ENCODE measurements around the gene PRKCG. TPM values are rescaled to one million over a fixed set of nuclear protein-coding genes. Genes with fewer than 3 reads are reported as not detected.
A peak's percentile ranks its signal among the peaks of the same experiment; 100 is the strongest.

PRKCG gene
- total and polyA plus RNA-seq, 7 experiments from 2014 or later, result 0.05 to 2.4 (median 1.6) TPM; not detected in 4

DNA sequence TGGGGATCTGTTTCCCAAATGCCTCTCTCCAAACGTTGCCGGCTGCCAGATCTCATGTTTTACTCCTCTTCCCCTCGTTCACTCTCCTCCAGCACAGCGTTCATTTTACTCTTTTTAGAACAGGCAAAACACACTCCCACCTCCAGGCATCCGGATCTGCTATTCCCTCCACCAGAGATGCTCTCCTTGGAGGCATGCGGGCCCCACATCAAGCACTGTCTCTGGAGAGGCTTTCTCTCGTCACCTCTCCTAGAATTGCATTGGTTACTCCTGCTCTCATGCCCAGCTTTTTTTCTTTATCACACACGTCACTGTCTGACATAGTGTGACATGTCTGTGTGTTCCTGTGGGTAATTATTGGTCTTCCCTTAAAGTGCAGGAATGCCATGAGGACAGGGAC, 34.4 kb upstream of the PRKCG start:
- H3K4me3 Mint-ChIP-seq, result no peak overlapping the region

DNA sequence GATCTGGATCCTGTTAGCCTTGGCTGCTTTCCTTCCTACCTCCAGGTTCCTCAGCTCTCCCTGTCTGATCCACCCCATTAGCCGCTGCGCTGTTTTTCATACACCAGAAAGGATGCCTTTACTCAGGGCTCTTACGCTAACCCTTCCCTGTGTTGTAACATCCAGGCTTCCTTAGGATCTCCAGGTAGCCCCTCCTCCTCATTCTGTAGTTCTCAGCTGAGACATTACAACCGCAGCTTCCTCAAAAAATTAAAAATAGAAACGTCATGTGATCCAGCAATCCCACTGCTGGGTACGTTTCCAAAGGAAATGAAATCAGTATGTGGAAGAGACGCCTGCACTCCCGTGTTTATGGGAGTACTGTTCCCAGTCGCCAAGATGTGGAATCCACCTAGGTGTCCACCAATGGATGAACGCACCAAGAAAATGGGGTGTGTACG, 32.7 kb upstream of the PRKCG start:
- Mint-ChIP-seq H3K36me3 (peaks cover 0 to 5% (median 3%) of the 10 kb centered on the region in 5 donors), H3K4me1 (peaks cover 0 to 23% (median 2%) of the 10 kb centered on the region in 7 donors), H3K4me3 (peak overlapping the region in 1 of 10 donors; percentile 40), H3K27me3 (peaks cover 30 to 47% (median 37%) of the 10 kb centered on the region in 5 donors), H3K9me3 (peaks cover 0 to 2% (median 0%) of the 10 kb centered on the region in 11 donors), H3K27ac (no peak overlapping the region)
- Histone ChIP-seq H3K36me3 (ENCODE audit: control insufficient read depth in 2 of 3, insufficient read depth in 3 of 3, low read length in 3 of 3) (no peaks in the 10 kb centered on the region), H3K9me3 (ENCODE audit: control insufficient read depth in 2 of 3, low read length in 3 of 3) (no peaks in the 10 kb centered on the region), H3K4me3 (ENCODE audit: low read length) (no peak overlapping the region), H3K4me1 (ENCODE audit: control insufficient read depth in 2 of 2, insufficient read depth in 2 of 2, low read length in 2 of 2) (no peaks in the 10 kb centered on the region), H3K27me3 (ENCODE audit: control insufficient read depth in 2 of 2, insufficient read depth in 2 of 2, low read length in 2 of 2) (peaks cover 0 to 4% of the 10 kb centered on the region in 2 donors), H3K27ac (ENCODE audit: low read depth, low read length) (no peak overlapping the region)
- DNase-seq (no peak), ATAC-seq (no peak)
- ChIA-PET CTCF (no interaction called here), POLR2A (interaction anchor here (0.6 to 1.1 kb wide), 2 partner anchors 18 to 1157 kb away, joined by 3 to 4 read pairs; partner anchors contain the start of gene MYADM)
- intact Hi-C loops (cut with micrococcal nuclease), result no loop called here

More for the DNA sequence above, 34.4 kb upstream of the PRKCG start:
- no peaks in the 10 kb centered on the region for H3K36me3 ChIP-seq (ENCODE audit: control insufficient read depth in 2 of 3, insufficient read depth in 3 of 3, low read length in 3 of 3)
- no peak overlapping the region for H3K4me3 ChIP-seq (ENCODE audit: low read length)
- H3K36me3 Mint-ChIP-seq, result peaks cover 0 to 5% (median 3%) of the 10 kb centered on the region in 5 donors
- H3K27ac Mint-ChIP-seq, result no peak overlapping the region
- intact Hi-C loops (cut with micrococcal nuclease), result no loop called here
- H3K27me3 ChIP-seq (ENCODE audit: control insufficient read depth in 2 of 2, insufficient read depth in 2 of 2, low read length in 2 of 2), result peaks cover 0 to 4% of the 10 kb centered on the region in 2 donors
- no peak for ATAC-seq
- no peak overlapping the region for H3K27ac ChIP-seq (ENCODE audit: low read depth, low read length)
- DNase-seq, result no peak
- POLR2A ChIA-PET, result no interaction called here
- no peaks in the 10 kb centered on the region for H3K4me1 ChIP-seq (ENCODE audit: control insufficient read depth in 2 of 2, insufficient read depth in 2 of 2, low read length in 2 of 2)
- peaks cover 26 to 41% (median 32%) of the 10 kb centered on the region in 5 donors for H3K27me3 Mint-ChIP-seq
- H3K9me3 ChIP-seq (ENCODE audit: control insufficient read depth in 2 of 3, low read length in 3 of 3), result no peaks in the 10 kb centered on the region
- peaks cover 0 to 2% (median 0%) of the 10 kb centered on the region in 11 donors for H3K9me3 Mint-ChIP-seq
- peaks cover 0 to 11% (median 0%) of the 10 kb centered on the region in 7 donors for H3K4me1 Mint-ChIP-seq
- CTCF ChIA-PET, result interaction anchor here (0.8 kb wide), 1 partner anchor 27 kb away, joined by 5 read pairs; no protein-coding TSS in a partner anchor

DNA sequence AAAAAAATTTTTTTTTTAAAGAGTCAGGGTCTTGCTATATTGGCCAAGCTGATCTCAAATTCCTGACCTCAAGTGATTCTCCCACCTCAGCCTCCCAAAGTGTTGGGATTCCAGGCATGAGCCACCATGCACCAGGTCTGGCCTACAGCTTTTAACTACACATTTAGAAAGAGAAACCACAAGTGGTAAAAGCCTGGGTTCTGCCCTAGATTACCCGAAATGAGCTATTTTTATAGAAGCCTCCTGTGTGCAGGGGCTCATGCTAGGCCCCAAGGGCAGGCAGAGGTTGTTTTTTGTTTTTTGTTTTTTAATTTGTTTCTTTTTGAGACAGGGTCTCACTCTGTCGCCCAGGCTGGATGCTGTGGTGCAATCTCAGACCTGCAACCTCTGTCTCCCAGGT, 28.3 kb upstream of the PRKCG start:
- Mint-ChIP-seq H3K36me3 (peaks cover 0 to 6% (median 4%) of the 10 kb centered on the region in 5 donors), H3K4me3 (no peak overlapping the region), H3K4me1 (peaks cover 0 to 25% (median 2%) of the 10 kb centered on the region in 7 donors), H3K27ac (no peak overlapping the region), H3K27me3 (peaks cover 20 to 33% (median 23%) of the 10 kb centered on the region in 5 donors), H3K9me3 (peaks cover 0 to 2% (median 0%) of the 10 kb centered on the region in 11 donors)
- no peak overlapping the region for H3K4me3 ChIP-seq (ENCODE audit: low read length)
- intact Hi-C loops (cut with micrococcal nuclease), result loop anchor here (1.0 to 2.0 kb wide), 4 partner anchors 14 to 171 kb away; partner anchors contain the start of genes MYADM (in 2 of the 2) and PRKCG (in 1 of the 2)
- DNase-seq (no peak), ATAC-seq (no peak)
- POLR2A ChIA-PET, result interaction anchor here (0.8 to 1.3 kb wide), 2 partner anchors 13 to 23 kb away, joined by 3 to 7 read pairs; no protein-coding TSS in a partner anchor
- H3K27ac ChIP-seq (ENCODE audit: low read depth, low read length), result no peak overlapping the region
- CTCF ChIA-PET, result interaction anchor here (0.6 to 1.8 kb wide), 8 partner anchors 23 to 449 kb away, joined by 3 to 8 read pairs (median 6); partner anchors contain the start of gene PRKCG
- no peaks in the 10 kb centered on the region for H3K36me3 ChIP-seq (ENCODE audit: control insufficient read depth in 2 of 3, insufficient read depth in 3 of 3, low read length in 3 of 3)
- peaks cover 0 to 4% of the 10 kb centered on the region in 2 donors for H3K27me3 ChIP-seq (ENCODE audit: control insufficient read depth in 2 of 2, insufficient read depth in 2 of 2, low read length in 2 of 2)
- no peaks in the 10 kb centered on the region for H3K4me1 ChIP-seq (ENCODE audit: control insufficient read depth in 2 of 2, insufficient read depth in 2 of 2, low read length in 2 of 2)
- H3K9me3 ChIP-seq (ENCODE audit: control insufficient read depth in 2 of 3, low read length in 3 of 3), result no peaks in the 10 kb centered on the region

DNA sequence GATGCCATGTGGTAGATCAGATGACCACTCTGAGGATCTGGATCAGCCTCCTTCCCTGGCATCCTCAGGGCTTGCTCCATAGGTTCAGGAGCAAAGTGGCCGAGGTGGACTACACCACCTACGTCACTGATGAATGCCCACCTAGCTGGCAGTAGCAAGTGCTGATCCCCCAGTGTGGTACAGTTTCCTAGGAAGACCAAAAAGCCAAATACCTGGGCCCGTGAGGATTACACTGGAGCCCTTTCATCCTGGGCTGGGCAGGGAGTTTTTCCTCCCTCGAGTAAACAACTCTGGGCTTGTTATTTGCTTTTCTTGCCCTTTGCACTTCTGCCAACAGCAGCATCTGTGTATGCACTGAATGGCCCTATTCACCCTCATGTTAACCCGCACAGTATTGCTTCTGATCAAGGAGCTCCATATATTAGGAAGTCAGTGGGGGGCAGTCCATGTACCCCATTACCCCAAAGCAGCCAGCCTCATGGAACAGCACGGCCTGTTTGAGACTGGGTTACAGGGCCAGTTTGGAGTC, 17.6 kb upstream of the PRKCG start:
- no peaks in the 10 kb centered on the region for H3K27me3 ChIP-seq (ENCODE audit: control insufficient read depth in 2 of 2, insufficient read depth in 2 of 2, low read length in 2 of 2)
- Mint-ChIP-seq H3K27ac (peak overlapping the region in 5 of 9 donors; percentile 14 to 81 (median 28)), H3K9me3 (peaks cover 0 to 5% (median 0%) of the 10 kb centered on the region in 11 donors), H3K4me1 (peaks cover 0 to 27% (median 15%) of the 10 kb centered on the region in 7 donors), H3K4me3 (no peak overlapping the region), H3K27me3 (peaks cover 0 to 5% (median 0%) of the 10 kb centered on the region in 5 donors), H3K36me3 (peaks cover 0 to 4% (median 0%) of the 10 kb centered on the region in 5 donors)
- DNase-seq (no peak), ATAC-seq (no peak)
- ChIA-PET CTCF (no interaction called here), POLR2A (no interaction called here)
- intact Hi-C loops (cut with micrococcal nuclease), result loop anchor here in 1 of 2 donors (10.0 kb wide), 1 partner anchor 510 kb away; no protein-coding TSS in a partner anchor
- H3K9me3 ChIP-seq (ENCODE audit: control insufficient read depth in 2 of 3, low read length in 3 of 3), result no peaks in the 10 kb centered on the region
- no peak overlapping the region for H3K27ac ChIP-seq (ENCODE audit: low read depth, low read length)
- H3K36me3 ChIP-seq (ENCODE audit: control insufficient read depth in 2 of 3, insufficient read depth in 3 of 3, low read length in 3 of 3), result peaks cover 0 to 9% (median 0%) of the 10 kb centered on the region in 3 experiments
- no peak overlapping the region for H3K4me3 ChIP-seq (ENCODE audit: low read length)
- H3K4me1 ChIP-seq (ENCODE audit: control insufficient read depth in 2 of 2, insufficient read depth in 2 of 2, low read length in 2 of 2), result peaks cover 13 to 17% of the 10 kb centered on the region in 2 donors

DNA sequence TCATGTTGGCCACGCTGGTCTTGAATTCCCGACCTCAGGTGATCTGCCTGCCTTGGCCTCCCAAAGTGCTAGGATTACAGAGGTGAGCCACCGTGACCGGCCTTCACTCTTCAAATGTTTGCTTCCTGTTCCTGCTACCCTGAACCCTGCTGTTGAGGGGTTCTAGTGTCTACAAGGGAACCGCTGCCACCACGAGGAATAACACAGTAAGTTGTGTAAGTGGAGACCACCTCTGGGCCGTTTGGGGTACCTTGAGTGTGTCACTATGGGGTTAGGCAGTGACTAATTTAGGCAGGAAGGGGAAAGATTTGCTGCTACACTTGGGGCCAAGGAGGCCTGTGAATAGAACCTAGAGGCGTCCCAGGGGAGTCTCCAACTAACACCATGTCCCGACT, 16.5 kb upstream of the PRKCG start:
- Histone ChIP-seq H3K36me3 (ENCODE audit: control insufficient read depth in 2 of 3, insufficient read depth in 3 of 3, low read length in 3 of 3) (peaks cover 0 to 9% (median 0%) of the 10 kb centered on the region in 3 experiments), H3K9me3 (ENCODE audit: control insufficient read depth in 2 of 3, low read length in 3 of 3) (no peaks in the 10 kb centered on the region), H3K27me3 (ENCODE audit: control insufficient read depth in 2 of 2, insufficient read depth in 2 of 2, low read length in 2 of 2) (no peaks in the 10 kb centered on the region), H3K4me1 (ENCODE audit: control insufficient read depth in 2 of 2, insufficient read depth in 2 of 2, low read length in 2 of 2) (peaks cover 16 to 17% of the 10 kb centered on the region in 2 donors), H3K4me3 (ENCODE audit: low read length) (peak overlapping the region; percentile 73), H3K27ac (ENCODE audit: low read depth, low read length) (peak overlapping the region; percentile 99)
- intact Hi-C loops (cut with micrococcal nuclease), result loop anchor here (5.0 to 10.0 kb wide), 7 partner anchors 112 to 1792 kb away; partner anchors contain the start of genes PRPF31 (in 1 of the 2), RPL28 (in 1 of the 2), TFPT (in 1 of the 2) and U2AF2 (in 1 of the 2)
- Mint-ChIP-seq H3K36me3 (peaks cover 0 to 6% (median 0%) of the 10 kb centered on the region in 5 donors), H3K27ac (peak overlapping the region; percentile 97 to 100 (median 99)), H3K4me1 (peaks cover 1 to 32% (median 17%) of the 10 kb centered on the region in 7 donors), H3K9me3 (peaks cover 0 to 5% (median 0%) of the 10 kb centered on the region in 11 donors), H3K4me3 (peak overlapping the region; percentile 54 to 100 (median 95)), H3K27me3 (peaks cover 0 to 5% (median 0%) of the 10 kb centered on the region in 5 donors)
- POLR2A ChIA-PET, result interaction anchor here (1.3 to 4.3 kb wide), 4 partner anchors 9 to 17 kb away, joined by 7 to 66 read pairs (median 15); partner anchors contain the start of gene PRKCG
- ATAC-seq, result no peak
- DNase-seq, result no peak
- CTCF ChIA-PET, result interaction anchor here (1.0 to 2.5 kb wide), 4 partner anchors 10 to 20 kb away, joined by 3 to 14 read pairs (median 4); partner anchors contain the start of gene PRKCG

Data from naive thymus-derived CD4-positive, alpha-beta T cell (primary cell).